ENCODE data around the gene HMX1.

HMX1 gene

GRCh38 chr4:8857766-8858700 lies 13.6 kb downstream of the HMX1 start:
- no peak for DNase-seq (ENCODE audit: extremely low read depth in 1 of 2, low read depth in 1 of 2)

GRCh38 chr4:8856835-8857621 lies 14.6 kb downstream of the HMX1 start:
- DNase-seq (ENCODE audit: extremely low read depth in 1 of 2, low read depth in 1 of 2), result no peak

GRCh38 chr4:8855818-8856245 lies 15.8 kb downstream of the HMX1 start:
- DNase-seq (ENCODE audit: extremely low read depth in 1 of 2, low read depth in 1 of 2), result no peak

- no peak for DNase-seq (ENCODE audit: extremely low read depth in 1 of 2, low read depth in 1 of 2)
Observed at GRCh38 chr4:8854931-8855330, 16.7 kb downstream of the HMX1 start.

- no peak for DNase-seq (ENCODE audit: extremely low read depth in 1 of 2, low read depth in 1 of 2)
Observed at GRCh38 chr4:8854016-8854415, 17.6 kb downstream of the HMX1 start.

- no peak for DNase-seq (ENCODE audit: extremely low read depth in 1 of 2, low read depth in 1 of 2)
Observed at GRCh38 chr4:8853249-8853648, 18.4 kb downstream of the HMX1 start.

GRCh38 chr4:8852118-8852704 lies 19.4 kb downstream of the HMX1 start:
- no peak for DNase-seq (ENCODE audit: extremely low read depth in 1 of 2, low read depth in 1 of 2)

- DNase-seq (ENCODE audit: extremely low read depth in 1 of 2, low read depth in 1 of 2), result no peak
Observed at GRCh38 chr4:8851321-8852117, 20.1 kb downstream of the HMX1 start.

GRCh38 chr4:8850830-8851188 lies 20.8 kb downstream of the HMX1 start:
- DNase-seq (ENCODE audit: extremely low read depth in 1 of 2, low read depth in 1 of 2), result no peak

GRCh38 chr4:8850074-8850829 lies 21.4 kb downstream of the HMX1 start:
- no peak for DNase-seq (ENCODE audit: extremely low read depth in 1 of 2, low read depth in 1 of 2)

GRCh38 chr4:8849266-8850073 lies 22.2 kb downstream of the HMX1 start:
- no peak for DNase-seq (ENCODE audit: extremely low read depth in 1 of 2, low read depth in 1 of 2)

GRCh38 chr4:8848507-8849265 lies 23.0 kb downstream of the HMX1 start:
- DNase-seq (ENCODE audit: extremely low read depth in 1 of 2, low read depth in 1 of 2), result no peak

- no peak for DNase-seq (ENCODE audit: extremely low read depth in 1 of 2, low read depth in 1 of 2)
Observed at GRCh38 chr4:8847764-8848163, 23.9 kb downstream of the HMX1 start.

GRCh38 chr4:8847331-8847730 lies 24.3 kb downstream of the HMX1 start:
- DNase-seq (ENCODE audit: extremely low read depth in 1 of 2, low read depth in 1 of 2), result no peak

GRCh38 chr4:8846826-8847225 lies 24.8 kb downstream of the HMX1 start:
- no peak for DNase-seq (ENCODE audit: extremely low read depth in 1 of 2, low read depth in 1 of 2)

GRCh38 chr4:8846046-8846720 lies 25.5 kb downstream of the HMX1 start:
- no peak for DNase-seq (ENCODE audit: extremely low read depth in 1 of 2, low read depth in 1 of 2)

- DNase-seq (ENCODE audit: extremely low read depth in 1 of 2, low read depth in 1 of 2), result no peak
Observed at GRCh38 chr4:8844976-8845690, 26.5 kb downstream of the HMX1 start.
